ENCODE results near the gene TACR1. TPM values are rescaled to one million over a fixed set of nuclear protein-coding genes. Genes with fewer than 3 reads are reported as not detected.

The TACR1 gene
- total and polyA plus RNA-seq, 2 of the 13 experiments (the other 11 are each of a cell fraction or from before 2014, with no cell fraction given): not detected

- TF ChIP-seq, protein P1, sequence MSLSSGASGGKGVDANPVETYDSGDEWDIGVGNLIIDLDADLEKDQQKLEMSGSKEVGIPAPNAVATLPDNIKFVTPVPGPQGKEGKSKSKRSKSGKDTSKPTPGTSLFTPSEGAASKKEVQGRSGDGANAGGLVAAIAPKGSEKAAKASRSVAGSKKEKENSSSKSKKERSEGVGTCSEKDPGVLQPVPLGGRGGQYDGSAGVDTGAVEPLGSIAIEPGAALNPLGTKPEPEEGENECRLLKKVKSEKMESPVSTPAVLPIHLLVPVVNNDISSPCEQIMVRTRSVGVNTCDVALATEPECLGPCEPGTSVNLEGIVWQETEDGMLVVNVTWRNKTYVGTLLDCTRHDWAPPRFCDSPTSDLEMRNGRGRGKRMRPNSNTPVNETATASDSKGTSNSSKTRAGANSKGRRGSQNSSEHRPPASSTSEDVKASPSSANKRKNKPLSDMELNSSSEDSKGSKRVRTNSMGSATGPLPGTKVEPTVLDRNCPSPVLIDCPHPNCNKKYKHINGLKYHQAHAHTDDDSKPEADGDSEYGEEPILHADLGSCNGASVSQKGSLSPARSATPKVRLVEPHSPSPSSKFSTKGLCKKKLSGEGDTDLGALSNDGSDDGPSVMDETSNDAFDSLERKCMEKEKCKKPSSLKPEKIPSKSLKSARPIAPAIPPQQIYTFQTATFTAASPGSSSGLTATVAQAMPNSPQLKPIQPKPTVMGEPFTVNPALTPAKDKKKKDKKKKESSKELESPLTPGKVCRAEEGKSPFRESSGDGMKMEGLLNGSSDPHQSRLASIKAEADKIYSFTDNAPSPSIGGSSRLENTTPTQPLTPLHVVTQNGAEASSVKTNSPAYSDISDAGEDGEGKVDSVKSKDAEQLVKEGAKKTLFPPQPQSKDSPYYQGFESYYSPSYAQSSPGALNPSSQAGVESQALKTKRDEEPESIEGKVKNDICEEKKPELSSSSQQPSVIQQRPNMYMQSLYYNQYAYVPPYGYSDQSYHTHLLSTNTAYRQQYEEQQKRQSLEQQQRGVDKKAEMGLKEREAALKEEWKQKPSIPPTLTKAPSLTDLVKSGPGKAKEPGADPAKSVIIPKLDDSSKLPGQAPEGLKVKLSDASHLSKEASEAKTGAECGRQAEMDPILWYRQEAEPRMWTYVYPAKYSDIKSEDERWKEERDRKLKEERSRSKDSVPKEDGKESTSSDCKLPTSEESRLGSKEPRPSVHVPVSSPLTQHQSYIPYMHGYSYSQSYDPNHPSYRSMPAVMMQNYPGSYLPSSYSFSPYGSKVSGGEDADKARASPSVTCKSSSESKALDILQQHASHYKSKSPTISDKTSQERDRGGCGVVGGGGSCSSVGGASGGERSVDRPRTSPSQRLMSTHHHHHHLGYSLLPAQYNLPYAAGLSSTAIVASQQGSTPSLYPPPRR (CRISPR knock-in tag; IDR thresholded peaks at IDR 0.05; ENCODE audit: borderline replicate concordance): no peak
Measured at GRCh38 chr2:75177427-75177826, 21.9 kb downstream of the TACR1 start (continued).

GRCh38 chr2:75175456-75175855 is 23.9 kb downstream of the TACR1 start:
- H3K79me2 ChIP-seq (ENCODE audit: insufficient read depth, low read length): no peaks in the 10 kb centered on the region
- H3K4me1 ChIP-seq (ENCODE audit: insufficient read depth, low read length): peaks cover 10% of the 10 kb centered on the region
- CTCF ChIA-PET (ENCODE audit: low intra/inter-chr PET ratio, low total read pairs): no interaction called here
- H3K9me3 ChIP-seq (ENCODE audit: low read length): no peaks in the 10 kb centered on the region
- no peak overlapping the region for H3K27ac ChIP-seq (ENCODE audit: extremely low read length, insufficient read depth, low read length)
- H3K9ac ChIP-seq (ENCODE audit: insufficient read depth, low read depth, low read length): no peak overlapping the region
- H3K27me3 ChIP-seq (ENCODE audit: control insufficient read depth in 1 of 2, insufficient read depth in 2 of 2, low read length in 2 of 2): no peaks in the 10 kb centered on the region; a peak in 1 of 5 replicates
- no peaks in the 10 kb centered on the region for H3K36me3 ChIP-seq (replicated peaks in 1 of 2; ENCODE audit: control insufficient read depth in 1 of 2, insufficient read depth in 2 of 2, low read length in 2 of 2)
- in situ Hi-C loops (cut with HindIII; ENCODE audit: extremely low pct_ligation_motif_present, low pct_unique_long_range_greater_than_20kb) (no loop called here), intact Hi-C loops (cut with micrococcal nuclease; ENCODE audit: unreplicated experiment) (no loop called here)
- H3K4me3 ChIP-seq (replicated peaks in 1 of 3; ENCODE audit: insufficient read depth in 1 of 3, low read depth in 2 of 3, low read length in 3 of 3): no peak overlapping the region
- TF ChIP-seq ARID3A (IDR thresholded peaks at IDR 0.05; ENCODE audit: low read depth, low read length) (no peak), YEATS4 (CRISPR knock-in tag; IDR thresholded peaks at IDR 0.05; ENCODE audit: borderline replicate concordance) (no peak), ZNF552 (CRISPR knock-in tag; IDR thresholded peaks at IDR 0.05; ENCODE audit: borderline replicate concordance) (no peak), MNT (IDR thresholded peaks at IDR 0.05) (no peak), ZNF773 (CRISPR knock-in tag; IDR thresholded peaks at IDR 0.05; ENCODE audit: borderline replicate concordance) (no peak), THAP11 (CRISPR knock-in tag; IDR thresholded peaks at IDR 0.05) (no peak)
- BruUV-seq (replicated peaks): no TSS peak
- FAIRE-seq (no peak), DNase-seq (ENCODE audit: low spot score) (no peak), ATAC-seq (no peak)
- no peak overlapping the region for H2AFZ ChIP-seq (ENCODE audit: low read length)
- 49% methylated on average over 3 of the region's 3 CpGs for WGBS (ENCODE audit: low lambda C conversion rate)
- POLR2A ChIA-PET: no interaction called here
- H4K20me1 ChIP-seq (ENCODE audit: insufficient read depth, low read length): no peaks in the 10 kb centered on the region
- no peak overlapping the region for H3K4me2 ChIP-seq (ENCODE audit: low read depth, low read length)
